HCT116 (cell line): Measurements from ENCODE around the gene PCNT. TPM values are rescaled to one million over a fixed set of nuclear protein-coding genes. Genes with fewer than 3 reads are reported as not detected.

Experiments
- ATAC-seq: fragments of 200-7000 bp; cut with Tn5 transposase; 2 replicates; pipeline ENCODE4 v1.9.1; 2020; ENCODE audit warnings: mild to moderate bottlenecking, moderate library complexity
- BruUV-seq: library from RNA; stranded (reverse); fragments of 400-500 nt; replicated peaks from 2 replicates; lab custom pipeline; 2021; lab: Mats Ljungman, UMichigan
- CTCF ChIA-PET: fragments of 300-600 bp; sonication (Branson Sonifier 250); formaldehyde crosslinking; loops from one replicate; lab custom pipeline; 2021; ENCODE audit warnings: antibody characterized with exemption; lab: Charles Lee
- POLR2A ChIA-PET: fragments of 300-600, 350-600 bp; sonication (Branson Sonifier 250); formaldehyde crosslinking; loops from one replicate; lab custom pipeline; 2021; ENCODE audit warnings: antibody characterized with exemption; lab: Charles Lee
- RAD21 ChIA-PET, 2 experiments: fragments of 300-600 bp; sonication (Branson Sonifier 250); formaldehyde crosslinking; loops; one replicate each; lab custom pipeline; 2023; ENCODE audit warnings: low total read pairs in 2 of 2; ENCODE audit not compliant: uncharacterized antibody in 2 of 2, unreplicated experiment in 2 of 2, low non-redundant PET in 1 of 2; lab: Charles Lee
- DNase-seq: peaks from one replicate; pipeline ENCODE4 v3.0.0-alpha.2; 2010; ENCODE audit warnings: low read depth, low spot score
- H2AFZ ChIP-seq: fragments of 200-600 bp; shearing (Covaris generic), sonication (generic); 2 replicates; pipeline ENCODE4 v1.6.1; 2017; ENCODE audit warnings: low read depth, mixed run types, mixed read lengths, antibody characterized with exemption, low read length; ENCODE audit not compliant: poor library complexity, severe bottlenecking
- H3K27ac ChIP-seq: 2 replicates; pipeline ENCODE4 v1.5.1; 2012; ENCODE audit warnings: low read depth, low read length
- H3K27me3 ChIP-seq: fragments of 200-600 bp; sonication (generic); 2 replicates; pipeline ENCODE4 v1.6.1; 2016; ENCODE audit warnings: mixed run types, low read length, mixed read lengths; ENCODE audit not compliant: insufficient read depth
- H3K36me3 ChIP-seq, 2 experiments: fragments of 200-500 bp in 1 of 2; fragments of 200-600 bp in 1 of 2; sonication (Bioruptor generic) in 1 of 2; sonication (generic) in 1 of 2; 2 replicates each; pipeline versions ENCODE4 v1.5.1 to v1.6.1; 2014 to 2016; ENCODE audit warnings: low read length in 2 of 2, inconsistent platforms in 1 of 2, mixed read lengths in 1 of 2, mixed run types in 1 of 2; ENCODE audit not compliant: insufficient read depth in 2 of 2, control insufficient read depth in 1 of 2
- H3K4me1 ChIP-seq, 2 experiments: fragments of 200-600 bp in 1 of 2; sonication (generic) in 1 of 2; 2 replicates each; pipeline versions ENCODE4 v1.5.1 to v1.6.1; 2012 to 2017; ENCODE audit warnings: low read length in 2 of 2, inconsistent platforms in 1 of 2, mild to moderate bottlenecking in 1 of 2, mixed read lengths in 1 of 2, mixed run types in 1 of 2, moderate library complexity in 1 of 2; ENCODE audit not compliant: insufficient read depth in 2 of 2, control insufficient read depth in 1 of 2
- H3K4me2 ChIP-seq: fragments of 200-600 bp; sonication (generic); 2 replicates; pipeline ENCODE4 v1.6.1; 2017; ENCODE audit warnings: mixed run types, low read length, mixed read lengths
- H3K4me3 ChIP-seq, 2 experiments: fragments of 200-600 bp in 1 of 2; sonication (generic) in 1 of 2; replicated peaks in 1 of 2; 2 replicates each; pipeline ENCODE4 v1.5.1; 2011 to 2016; ENCODE audit warnings: low read length in 2 of 2, control low read depth in 1 of 2, low read depth in 1 of 2, mild to moderate bottlenecking in 1 of 2, mixed read lengths in 1 of 2, mixed run types in 1 of 2
- H3K79me2 ChIP-seq: fragments of 200-600 bp; sonication (generic); 2 replicates; pipeline ENCODE4 v1.6.1; 2017; ENCODE audit warnings: mild to moderate bottlenecking, mixed run types, low read length, moderate library complexity, mixed read lengths; ENCODE audit not compliant: insufficient read depth
- H3K9ac ChIP-seq: fragments of 200-600 bp; sonication (generic); 2 replicates; pipeline ENCODE4 v1.6.1; 2016; ENCODE audit warnings: low read length, mixed read lengths
- H3K9me2 ChIP-seq: fragments of 200-600 bp; sonication (generic), shearing (Covaris generic); 2 replicates; pipeline ENCODE4 v1.6.1; 2017; ENCODE audit warnings: mixed run types, mild to moderate bottlenecking, moderate library complexity; ENCODE audit not compliant: insufficient read depth
- H3K9me3 ChIP-seq, 2 experiments: fragments of 200-500 bp in 1 of 2; fragments of 200-600 bp in 1 of 2; sonication (Bioruptor generic) in 1 of 2; sonication (generic) in 1 of 2; 2 replicates each; pipeline ENCODE4 v1.6.1; 2014 to 2017; ENCODE audit warnings: low read length in 2 of 2, mixed read lengths in 2 of 2, inconsistent platforms in 1 of 2, low read depth in 1 of 2, mild to moderate bottlenecking in 1 of 2, mixed run types in 1 of 2, moderate library complexity in 1 of 2; ENCODE audit not compliant: control insufficient read depth in 1 of 2, insufficient read depth in 1 of 2
- H4K20me1 ChIP-seq: fragments of 200-600 bp; sonication (generic), shearing (Covaris generic); 2 replicates; pipeline ENCODE4 v1.6.1; 2017; ENCODE audit warnings: mixed run types, mild to moderate bottlenecking, moderate library complexity; ENCODE audit not compliant: insufficient read depth
- EZH2 ChIP-seq: fragments of 200-600 bp; sonication (generic); IDR thresholded peaks from 2 replicates; pipeline ENCODE4 v1.6.1; 2017; ENCODE audit warnings: antibody characterized with exemption, mixed run types
- EZH2phosphoT487 ChIP-seq: fragments of 200-600 bp; IDR thresholded peaks from 2 replicates; pipeline ENCODE4 v1.6.1; 2018; ENCODE audit warnings: antibody characterized with exemption, borderline replicate concordance
- JUND ChIP-seq: IDR thresholded peaks from 2 replicates; pipeline ENCODE4 v1.6.1; 2012
- POLR2A ChIP-seq: IDR thresholded peaks from 2 replicates; pipeline ENCODE4 v1.7.0; 2011; ENCODE audit warnings: borderline replicate concordance; ENCODE audit not compliant: insufficient read depth, insufficient read length; ENCODE audit errors: extremely low read depth
- POLR2AphosphoS5 ChIP-seq: IDR thresholded peaks from 2 replicates; pipeline ENCODE4 v1.6.1; 2011; ENCODE audit warnings: mild to moderate bottlenecking, low read depth, low read length, moderate library complexity
- RAD21 ChIP-seq: IDR thresholded peaks from 2 replicates; pipeline ENCODE4 v1.6.1; 2012; ENCODE audit warnings: low read depth, mild to moderate bottlenecking
- SIN3A ChIP-seq: IDR thresholded peaks from 2 replicates; pipeline ENCODE4 v1.6.1; 2012; ENCODE audit warnings: low read depth
- SP1 ChIP-seq: IDR thresholded peaks from 2 replicates; pipeline ENCODE4 v1.6.1; 2012; ENCODE audit warnings: low read depth
- TCF7L2 ChIP-seq: IDR thresholded peaks from 2 replicates; pipeline ENCODE4 v1.7.0; 2011; ENCODE audit warnings: borderline replicate concordance, inconsistent platforms; ENCODE audit not compliant: insufficient read depth, insufficient read length; ENCODE audit errors: extremely low read depth
- ZBTB33 ChIP-seq: IDR thresholded peaks from 2 replicates; pipeline ENCODE4 v1.6.1; 2011; ENCODE audit warnings: mild to moderate bottlenecking, low read length, moderate library complexity; ENCODE audit not compliant: insufficient replicate concordance; ENCODE audit errors: extremely low read depth
- intact Hi-C: fragments of 100-400 bp; cut with micrococcal nuclease; formaldehyde crosslinking; loops from 2 replicates; pipeline ENCODE4 v1.10.0; 2022
- total RNA-seq: library from RNA; stranded (reverse); gene quantifications from one replicate; pipeline ENCODE4 v1.2.1, GENCODE V29; 2021; ENCODE audit not compliant: unreplicated experiment

PCNT gene
- total RNA-seq, 1 experiment from 2014 or later, result 43.6 TPM

- BruUV-seq, result no TSS peak
- H3K36me3 ChIP-seq, result peaks cover 0 to 4% of the 10 kb centered on the region in 2 experiments; a peak in 1 of 4 replicates
- no peaks in the 10 kb centered on the region for H3K9me3 ChIP-seq
- H3K79me2 ChIP-seq, result no peaks in the 10 kb centered on the region; the same call in 1 of the 2 replicates
- TF ChIP-seq EZH2 (no peak), TCF7L2 (no peak), ZBTB33 (no peak), POLR2A (no peak), SP1 (no peak), JUND (no peak), SIN3A (no peak), EZH2phosphoT487 (no peak), RAD21 (no peak), POLR2AphosphoS5 (no peak)
- ChIA-PET CTCF (no interaction called here), RAD21 (no interaction called here), POLR2A (no interaction called here)
- H3K27ac ChIP-seq, result no peak overlapping the region
- no peak overlapping the region for H3K4me3 ChIP-seq
- no peak overlapping the region for H3K4me2 ChIP-seq
- H3K27me3 ChIP-seq, result no peaks in the 10 kb centered on the region
- DNase-seq, result no peak
- intact Hi-C loops, result no loop called here
- no peaks in the 10 kb centered on the region for H4K20me1 ChIP-seq
- no peaks in the 10 kb centered on the region for H3K9me2 ChIP-seq
- no peaks in the 10 kb centered on the region for H3K4me1 ChIP-seq
- no peak for ATAC-seq
- H3K9ac ChIP-seq, result no peak overlapping the region
- H2AFZ ChIP-seq, result no peak overlapping the region
Observed at GRCh38 chr21:46489800-46490199, 165.8 kb downstream of the PCNT start.
